ENCODE results near the gene TUFT1.
"Not testable (repeated sequence)": the region's sequence is repeated elsewhere in the genome, so short reads cannot be mapped to it uniquely, and the experiment has no call there.

Gene TUFT1

DNA sequence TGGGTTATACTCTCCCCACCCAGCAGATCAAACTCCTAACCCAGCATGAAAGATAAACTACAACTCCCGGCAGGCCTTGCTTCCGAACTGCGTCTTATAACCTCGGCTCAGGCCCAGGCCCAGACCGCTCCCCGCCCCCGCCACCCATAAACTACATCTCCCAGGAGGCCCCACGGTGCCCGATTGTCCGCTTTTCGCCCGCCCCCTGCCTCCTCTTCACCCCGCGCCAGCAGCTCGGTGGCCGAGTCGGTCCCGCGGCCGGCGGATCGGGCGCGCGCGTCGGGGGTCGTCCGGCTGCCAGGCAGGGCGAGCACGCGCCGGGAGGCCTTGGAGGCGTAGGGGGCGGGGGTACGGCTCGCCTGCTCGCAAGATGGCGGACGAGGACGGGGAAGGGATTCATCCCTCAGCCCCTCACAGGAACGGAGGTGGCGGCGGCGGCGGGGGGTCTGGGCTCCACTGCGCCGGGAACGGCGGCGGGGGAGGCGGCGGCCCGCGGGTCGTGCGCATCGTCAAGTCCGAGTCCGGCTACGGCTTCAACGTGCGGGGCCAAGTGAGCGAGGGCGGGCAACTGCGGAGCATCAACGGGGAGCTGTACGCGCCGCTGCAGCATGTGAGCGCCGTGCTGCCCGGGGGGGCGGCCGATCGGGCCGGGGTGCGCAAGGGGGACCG lies 71.9 kb downstream of the TUFT1 start, which contains the start of gene SNX27:
Gene SNX27, plus strand, starts transcription at position 219 of the 669 bp plus-strand sequence. Its CDS starts 152 bp downstream, at position 371.
- H3K27me3 ChIP-seq (replicated peaks; ENCODE audit: control insufficient read depth, insufficient read depth, low read length, poor library complexity, severe bottlenecking), result no peaks in the 10 kb centered on the region
- peaks cover 11% of the 10 kb centered on the region for H3K4me1 ChIP-seq (ENCODE audit: control insufficient read depth, insufficient read depth, low read length, poor library complexity, severe bottlenecking)
- H3K9me3 ChIP-seq (ENCODE audit: control insufficient read depth, low read length), result no peaks in the 10 kb centered on the region
- peak within 1 kb of the TSS; percentile 100 for H3K4me3 ChIP-seq (ENCODE audit: insufficient read depth, low read depth, low read length, poor library complexity, severe bottlenecking)
- H3K36me3 ChIP-seq (ENCODE audit: control insufficient read depth, insufficient read depth, low read length), result no peaks in the 10 kb centered on the region
- peak within 1 kb of the TSS; percentile 91 for H3K27ac ChIP-seq (ENCODE audit: insufficient read depth, low read length, poor library complexity, severe bottlenecking)
- peak; percentile 70 to 82 (median 81) for DNase-seq

DNA sequence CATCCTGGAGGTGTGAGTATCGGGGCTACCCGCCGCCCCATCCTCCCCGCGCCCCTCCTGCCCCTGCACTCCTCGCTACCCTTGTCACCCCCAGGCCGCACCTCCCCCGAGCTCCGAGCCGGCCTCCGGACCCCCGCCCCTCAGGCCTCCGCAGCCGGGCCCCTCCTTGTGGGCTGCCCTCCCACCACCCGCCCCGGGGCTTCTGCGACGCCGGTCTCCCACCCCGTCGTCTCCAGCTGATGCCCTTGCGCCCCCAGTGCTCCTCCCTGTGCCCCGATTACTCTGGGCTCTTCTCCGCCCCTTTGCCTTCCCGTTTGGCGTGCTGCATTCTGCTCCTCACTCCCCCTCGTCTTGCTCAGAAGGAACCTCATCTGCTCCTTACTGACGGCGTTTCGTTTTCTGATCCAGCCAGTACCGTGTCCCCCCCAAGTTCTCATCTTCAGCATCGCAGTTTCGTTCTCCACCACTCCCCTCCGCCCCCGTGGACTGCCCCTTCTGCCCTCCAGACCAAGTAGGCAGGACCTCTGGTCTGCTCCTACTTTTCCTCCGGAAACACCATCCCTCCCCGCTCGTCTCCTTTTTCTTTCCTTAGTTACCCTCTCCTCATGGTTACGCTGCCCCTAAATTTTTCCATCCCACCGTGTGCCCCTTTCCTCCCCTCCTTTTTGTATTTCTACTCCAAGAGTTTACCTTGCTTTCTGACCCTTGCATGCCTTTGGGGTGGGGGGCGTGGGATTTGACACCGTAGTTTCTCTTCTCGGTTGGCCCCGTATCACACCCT lies 72.6 kb downstream of the TUFT1 start:
- Histone ChIP-seq H3K4me3 (ENCODE audit: insufficient read depth, low read depth, low read length, poor library complexity, severe bottlenecking) (peak overlapping the region; percentile 100), H3K27me3 (replicated peaks; ENCODE audit: control insufficient read depth, insufficient read depth, low read length, poor library complexity, severe bottlenecking) (no peaks in the 10 kb centered on the region), H3K4me1 (ENCODE audit: control insufficient read depth, insufficient read depth, low read length, poor library complexity, severe bottlenecking) (peaks cover 11% of the 10 kb centered on the region), H3K36me3 (ENCODE audit: control insufficient read depth, insufficient read depth, low read length) (no peaks in the 10 kb centered on the region), H3K9me3 (ENCODE audit: control insufficient read depth, low read length) (no peaks in the 10 kb centered on the region), H3K27ac (ENCODE audit: insufficient read depth, low read length, poor library complexity, severe bottlenecking) (peak overlapping the region; percentile 91)
- peak in 1 of 3 donors; percentile 3 for DNase-seq

DNA sequence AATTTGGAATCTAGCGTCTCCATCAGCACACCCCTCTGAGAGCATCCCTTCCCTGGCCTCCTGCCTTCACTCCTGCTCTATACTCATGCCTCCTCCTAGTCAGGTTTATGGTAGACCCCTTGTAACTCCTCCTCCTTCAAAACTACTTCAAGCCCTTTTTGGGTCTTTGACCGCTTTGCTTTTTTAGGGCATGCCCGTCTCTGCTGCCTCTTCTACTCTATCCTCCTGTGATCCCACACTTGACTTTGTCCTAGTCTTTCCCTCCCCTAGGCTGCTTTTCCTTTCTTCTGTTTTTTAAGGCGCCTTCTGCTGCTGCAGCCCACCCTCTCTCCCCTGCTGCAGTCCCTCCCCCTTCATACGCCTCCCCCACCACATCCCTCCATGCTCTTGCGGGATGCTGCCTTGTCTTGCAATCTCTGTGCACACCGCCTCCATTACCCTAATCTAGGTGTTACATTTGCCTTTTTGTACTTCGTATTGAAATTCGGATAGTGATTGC lies 73.2 kb downstream of the TUFT1 start:
- peak overlapping the region; percentile 100 for H3K4me3 ChIP-seq (ENCODE audit: insufficient read depth, low read depth, low read length, poor library complexity, severe bottlenecking)
- H3K27ac ChIP-seq (ENCODE audit: insufficient read depth, low read length, poor library complexity, severe bottlenecking), result no peak overlapping the region
- no peak for DNase-seq
- H3K36me3 ChIP-seq (ENCODE audit: control insufficient read depth, insufficient read depth, low read length), result no peaks in the 10 kb centered on the region
- no peaks in the 10 kb centered on the region for H3K9me3 ChIP-seq (ENCODE audit: control insufficient read depth, low read length)
- peaks cover 11% of the 10 kb centered on the region for H3K4me1 ChIP-seq (ENCODE audit: control insufficient read depth, insufficient read depth, low read length, poor library complexity, severe bottlenecking)
- no peaks in the 10 kb centered on the region for H3K27me3 ChIP-seq (replicated peaks; ENCODE audit: control insufficient read depth, insufficient read depth, low read length, poor library complexity, severe bottlenecking)

DNA sequence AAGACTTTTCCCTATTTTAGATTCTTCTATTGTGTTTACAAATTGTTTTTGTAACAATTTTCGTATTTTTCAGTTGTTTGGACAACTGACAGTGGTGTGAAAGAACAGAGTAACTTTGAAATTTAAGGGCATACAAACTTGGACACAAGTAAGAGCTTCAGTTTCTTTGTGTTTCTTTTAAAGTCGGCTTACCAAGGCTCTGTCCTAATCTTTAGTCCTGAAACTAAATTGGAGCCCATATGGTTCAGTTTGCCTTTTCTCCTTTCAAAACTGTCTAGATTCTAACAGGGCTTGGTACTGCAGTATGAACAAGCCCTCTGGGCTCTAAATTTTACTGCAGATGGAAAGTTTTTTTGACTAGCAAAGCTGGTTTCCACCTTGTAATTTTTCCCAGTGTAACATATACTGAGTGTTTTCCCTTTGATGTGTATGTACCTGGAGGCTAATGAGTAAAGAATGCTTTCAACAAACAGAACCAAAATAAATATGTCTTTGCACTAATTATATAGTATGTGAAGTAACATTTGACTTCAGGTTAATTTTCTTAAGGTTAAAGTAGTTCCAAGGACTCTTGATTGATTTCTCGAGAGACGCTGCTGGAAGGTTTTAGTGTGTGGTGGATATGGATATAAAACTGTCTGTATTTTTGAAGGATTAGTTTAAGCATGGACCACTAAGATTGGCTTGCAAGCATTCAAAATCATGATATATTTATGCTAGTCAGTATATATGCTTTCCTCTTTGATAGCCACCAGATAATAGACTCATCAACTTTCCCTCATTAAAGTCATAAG lies 75.8 kb downstream of the TUFT1 start:
- peaks cover 11% of the 10 kb centered on the region for H3K4me1 ChIP-seq (ENCODE audit: control insufficient read depth, insufficient read depth, low read length, poor library complexity, severe bottlenecking)
- H3K27ac ChIP-seq (ENCODE audit: insufficient read depth, low read length, poor library complexity, severe bottlenecking), result no peak overlapping the region

DNA sequence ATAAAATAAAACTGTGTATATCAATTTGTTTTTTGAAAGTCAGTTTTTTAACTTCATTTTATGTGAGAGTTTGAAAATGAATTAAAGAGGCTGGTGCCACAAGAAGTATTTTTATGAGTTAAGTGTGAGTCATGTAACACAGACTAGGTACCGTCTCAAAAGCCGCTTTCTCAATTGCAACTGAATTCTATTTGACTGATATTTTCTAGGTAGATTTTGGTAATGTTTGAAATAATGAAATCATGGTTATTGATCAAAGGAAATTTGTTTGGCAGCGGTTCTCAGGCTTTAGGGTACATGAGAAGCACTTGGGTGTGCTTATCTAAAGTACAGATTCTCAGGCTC lies 76.4 kb downstream of the TUFT1 start:
- Histone ChIP-seq H3K9me3 (ENCODE audit: control insufficient read depth, low read length) (no peaks in the 10 kb centered on the region), H3K27me3 (replicated peaks; ENCODE audit: control insufficient read depth, insufficient read depth, low read length, poor library complexity, severe bottlenecking) (no peaks in the 10 kb centered on the region), H3K4me3 (ENCODE audit: insufficient read depth, low read depth, low read length, poor library complexity, severe bottlenecking) (no peak overlapping the region), H3K4me1 (ENCODE audit: control insufficient read depth, insufficient read depth, low read length, poor library complexity, severe bottlenecking) (peaks cover 11% of the 10 kb centered on the region), H3K36me3 (ENCODE audit: control insufficient read depth, insufficient read depth, low read length) (no peaks in the 10 kb centered on the region), H3K27ac (ENCODE audit: insufficient read depth, low read length, poor library complexity, severe bottlenecking) (no peak overlapping the region)
- DNase-seq, result no peak

More for the DNA sequence above, 75.8 kb downstream of the TUFT1 start:
- H3K36me3 ChIP-seq (ENCODE audit: control insufficient read depth, insufficient read depth, low read length), result no peaks in the 10 kb centered on the region
- no peak for DNase-seq
- H3K9me3 ChIP-seq (ENCODE audit: control insufficient read depth, low read length), result no peaks in the 10 kb centered on the region
- no peak overlapping the region for H3K4me3 ChIP-seq (ENCODE audit: insufficient read depth, low read depth, low read length, poor library complexity, severe bottlenecking)
- H3K27me3 ChIP-seq (replicated peaks; ENCODE audit: control insufficient read depth, insufficient read depth, low read length, poor library complexity, severe bottlenecking), result no peaks in the 10 kb centered on the region

DNA sequence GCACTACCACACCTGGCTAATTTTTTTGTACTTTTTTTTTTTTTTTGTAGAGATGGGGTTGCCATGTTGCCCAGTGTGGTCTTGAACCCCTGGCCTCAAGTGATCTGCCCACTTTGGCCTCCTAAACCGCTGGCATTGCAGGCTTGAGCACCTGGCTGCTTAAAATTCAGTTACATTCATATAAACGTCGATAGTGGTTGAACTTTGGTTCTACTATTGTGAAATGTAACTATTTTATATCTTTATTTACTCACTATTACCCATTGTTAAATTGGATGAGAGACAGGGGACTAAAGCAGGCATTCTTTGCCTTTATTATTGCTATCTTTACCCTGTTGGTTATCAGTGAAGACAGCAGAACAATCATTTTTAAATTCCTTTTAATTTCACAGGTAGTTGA lies 77.9 kb downstream of the TUFT1 start:
- Histone ChIP-seq H3K36me3 (ENCODE audit: control insufficient read depth, insufficient read depth, low read length) (no peaks in the 10 kb centered on the region), H3K4me3 (ENCODE audit: insufficient read depth, low read depth, low read length, poor library complexity, severe bottlenecking) (no peak overlapping the region), H3K27me3 (replicated peaks; ENCODE audit: control insufficient read depth, insufficient read depth, low read length, poor library complexity, severe bottlenecking) (no peaks in the 10 kb centered on the region), H3K27ac (ENCODE audit: insufficient read depth, low read length, poor library complexity, severe bottlenecking) (no peak overlapping the region), H3K4me1 (ENCODE audit: control insufficient read depth, insufficient read depth, low read length, poor library complexity, severe bottlenecking) (peaks cover 10% of the 10 kb centered on the region), H3K9me3 (ENCODE audit: control insufficient read depth, low read length) (no peaks in the 10 kb centered on the region)
- DNase-seq, result no peak

DNA sequence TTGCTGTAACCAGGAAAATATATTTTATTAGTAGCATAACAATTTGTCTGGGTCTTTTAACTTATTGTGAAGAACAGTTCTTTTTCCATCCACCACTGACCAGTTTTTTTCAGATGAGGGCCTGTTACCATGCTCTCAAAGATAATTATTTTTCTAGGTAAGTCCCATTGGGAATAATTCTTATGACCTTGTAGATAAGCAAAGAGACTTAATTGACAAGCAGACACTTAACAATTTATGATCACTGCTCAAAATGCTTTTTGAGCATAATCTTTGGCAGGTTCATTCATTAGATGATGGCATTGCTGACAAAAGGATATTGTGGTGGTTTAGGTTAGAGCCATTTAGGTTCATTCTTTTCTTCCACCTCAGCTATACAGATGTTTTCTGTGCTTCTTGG lies 78.4 kb downstream of the TUFT1 start:
- Histone ChIP-seq H3K27me3 (replicated peaks; ENCODE audit: control insufficient read depth, insufficient read depth, low read length, poor library complexity, severe bottlenecking) (no peaks in the 10 kb centered on the region), H3K36me3 (ENCODE audit: control insufficient read depth, insufficient read depth, low read length) (no peaks in the 10 kb centered on the region), H3K27ac (ENCODE audit: insufficient read depth, low read length, poor library complexity, severe bottlenecking) (no peak overlapping the region), H3K4me3 (ENCODE audit: insufficient read depth, low read depth, low read length, poor library complexity, severe bottlenecking) (no peak overlapping the region), H3K9me3 (ENCODE audit: control insufficient read depth, low read length) (no peaks in the 10 kb centered on the region), H3K4me1 (ENCODE audit: control insufficient read depth, insufficient read depth, low read length, poor library complexity, severe bottlenecking) (peaks cover 5% of the 10 kb centered on the region)
- DNase-seq, result no peak

DNA sequence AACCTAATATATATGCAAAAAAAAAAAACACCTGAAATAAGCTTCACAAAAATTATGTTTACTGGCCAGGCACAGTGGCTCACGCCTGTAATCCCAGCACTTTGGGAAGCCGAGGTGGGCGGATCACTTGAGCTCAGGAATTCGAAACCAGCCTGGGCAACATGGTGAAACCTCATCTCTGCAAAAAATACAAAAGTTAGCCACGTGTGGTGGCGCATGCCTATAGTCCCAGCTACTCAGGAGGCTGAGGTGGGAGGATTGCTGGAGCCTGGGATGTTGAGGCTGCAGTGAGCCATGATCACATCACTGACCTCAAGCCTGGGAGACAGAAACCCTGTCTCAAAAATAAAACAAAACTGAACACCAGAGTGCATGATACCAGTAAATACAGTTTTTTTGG lies 78.9 kb downstream of the TUFT1 start:
- H3K36me3 ChIP-seq (ENCODE audit: control insufficient read depth, insufficient read depth, low read length), result not testable (repeated sequence)

DNA sequence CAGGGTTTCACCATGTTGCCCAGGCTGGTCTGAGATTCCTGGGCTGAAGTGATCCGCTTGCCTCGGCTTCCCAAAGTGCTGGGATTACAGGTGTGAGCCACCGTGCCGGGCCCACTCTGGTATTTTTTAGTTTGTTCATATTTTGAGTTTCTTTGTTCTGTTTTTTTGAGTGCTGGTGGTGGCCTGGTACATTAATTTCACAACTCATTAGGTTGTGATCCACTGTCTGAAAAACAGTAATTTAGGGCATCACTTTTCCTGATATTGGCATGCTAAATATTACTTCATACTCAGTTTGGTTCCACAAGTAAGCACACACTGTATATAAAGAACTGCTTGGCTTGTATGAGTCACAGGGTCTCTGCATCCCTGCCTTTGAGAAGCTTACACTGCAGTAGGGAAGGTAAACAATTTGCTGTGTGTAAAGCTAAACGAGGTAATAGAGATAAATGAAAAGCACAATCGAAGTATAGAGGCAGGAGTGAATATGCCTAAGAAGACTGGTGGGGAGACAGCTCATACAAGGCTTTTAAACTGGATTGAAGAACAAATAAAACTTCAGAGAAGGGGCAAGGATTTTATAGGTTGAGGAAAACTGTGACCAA lies 79.5 kb downstream of the TUFT1 start:
- Histone ChIP-seq H3K36me3 (ENCODE audit: control insufficient read depth, insufficient read depth, low read length) (no peaks in the 10 kb centered on the region), H3K27ac (ENCODE audit: insufficient read depth, low read length, poor library complexity, severe bottlenecking) (no peak overlapping the region), H3K4me3 (ENCODE audit: insufficient read depth, low read depth, low read length, poor library complexity, severe bottlenecking) (no peak overlapping the region), H3K9me3 (ENCODE audit: control insufficient read depth, low read length) (no peaks in the 10 kb centered on the region), H3K4me1 (ENCODE audit: control insufficient read depth, insufficient read depth, low read length, poor library complexity, severe bottlenecking) (no peaks in the 10 kb centered on the region), H3K27me3 (replicated peaks; ENCODE audit: control insufficient read depth, insufficient read depth, low read length, poor library complexity, severe bottlenecking) (no peaks in the 10 kb centered on the region)
- no peak for DNase-seq

More for the DNA sequence above, 78.9 kb downstream of the TUFT1 start:
- DNase-seq; H3K27me3 ChIP-seq (replicated peaks; ENCODE audit: control insufficient read depth, insufficient read depth, low read length, poor library complexity, severe bottlenecking); H3K27ac ChIP-seq (ENCODE audit: insufficient read depth, low read length, poor library complexity, severe bottlenecking); H3K4me1 ChIP-seq (ENCODE audit: control insufficient read depth, insufficient read depth, low read length, poor library complexity, severe bottlenecking); H3K9me3 ChIP-seq (ENCODE audit: control insufficient read depth, low read length); H3K4me3 ChIP-seq (ENCODE audit: insufficient read depth, low read depth, low read length, poor library complexity, severe bottlenecking): not testable (repeated sequence)
